K562 (cell line): ENCODE results near the gene CETN2. TPM values are rescaled to one million over a fixed set of nuclear protein-coding genes. Genes with fewer than 3 reads are reported as not detected.

ENCODE experiments used
- polyA plus RNA-seq, 8 experiments: library from polyadenylated mRNA; depleted of rRNA in 4 of 8; stranded (reverse) in 5 of 8; unstranded in 3 of 8; fragments of >200 nt; fragmentation: Nextera tagmentation in 2 of 8; fragmentation: Illumina TruSeq in 1 of 8; extraction: Ambion mirVana in 2 of 8; extraction: Trizol in 1 of 8; gene quantifications; 2 replicates each; pipeline versions ENCODE4 v1.2.1 to v1.2.3, GENCODE V29; 2011 to 2014; ENCODE audit warnings: inconsistent platforms in 1 of 8, missing spikeins in 1 of 8
- total RNA-seq, 7 experiments: library from RNA; depleted of rRNA in 6 of 7; stranded (reverse); fragments of >200 nt in 6 of 7; fragmentation: Illumina TruSeq in 2 of 7; extraction: Trizol in 2 of 7; gene quantifications; 2 replicates each; pipeline versions ENCODE4 v1.2.1 to v1.2.3, GENCODE V29; 2011 to 2021; ENCODE audit warnings: low replicate concordance in 1 of 7
- TF ChIP-seq, protein P1 (sequence below), 2 experiments: fragments of 450-650 bp in 1 of 2; sonication (generic) in 1 of 2; formaldehyde crosslinking in 1 of 2; IDR thresholded peaks; 2 replicates each; pipeline versions ENCODE4 v1.7.1 to v1.9.0; 2016 to 2022; ENCODE audit warnings: inconsistent platforms in 1 of 2, mild to moderate bottlenecking in 1 of 2, missing genetic modification reagents in 1 of 2

CETN2 gene
- total and polyA plus RNA-seq, 9 of the 15 experiments (the other 6 are each of a cell fraction or from before 2014, with no cell fraction given), result 16.7 to 37.1 (median 27.6) TPM

DNA sequence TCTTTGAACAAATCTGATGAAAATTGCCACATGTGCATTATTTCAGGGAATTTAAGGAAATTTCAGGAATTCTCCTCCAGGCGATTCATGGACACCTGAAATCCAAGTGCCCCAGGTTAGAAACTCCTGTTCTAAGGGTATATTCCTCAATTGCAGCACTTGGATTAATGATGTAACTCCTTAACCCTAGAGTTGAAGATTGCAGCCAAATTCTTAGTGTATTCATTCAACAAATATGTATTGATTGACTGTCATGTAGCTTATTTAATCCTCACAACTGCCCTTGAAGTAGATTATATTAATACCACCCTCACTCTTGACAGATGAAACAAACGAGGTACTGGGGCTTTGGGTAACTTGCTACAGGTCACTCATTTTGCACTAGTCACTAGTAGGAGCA, 11.3 kb downstream of the CETN2 start (continued):
- TF ChIP-seq, protein P1, sequence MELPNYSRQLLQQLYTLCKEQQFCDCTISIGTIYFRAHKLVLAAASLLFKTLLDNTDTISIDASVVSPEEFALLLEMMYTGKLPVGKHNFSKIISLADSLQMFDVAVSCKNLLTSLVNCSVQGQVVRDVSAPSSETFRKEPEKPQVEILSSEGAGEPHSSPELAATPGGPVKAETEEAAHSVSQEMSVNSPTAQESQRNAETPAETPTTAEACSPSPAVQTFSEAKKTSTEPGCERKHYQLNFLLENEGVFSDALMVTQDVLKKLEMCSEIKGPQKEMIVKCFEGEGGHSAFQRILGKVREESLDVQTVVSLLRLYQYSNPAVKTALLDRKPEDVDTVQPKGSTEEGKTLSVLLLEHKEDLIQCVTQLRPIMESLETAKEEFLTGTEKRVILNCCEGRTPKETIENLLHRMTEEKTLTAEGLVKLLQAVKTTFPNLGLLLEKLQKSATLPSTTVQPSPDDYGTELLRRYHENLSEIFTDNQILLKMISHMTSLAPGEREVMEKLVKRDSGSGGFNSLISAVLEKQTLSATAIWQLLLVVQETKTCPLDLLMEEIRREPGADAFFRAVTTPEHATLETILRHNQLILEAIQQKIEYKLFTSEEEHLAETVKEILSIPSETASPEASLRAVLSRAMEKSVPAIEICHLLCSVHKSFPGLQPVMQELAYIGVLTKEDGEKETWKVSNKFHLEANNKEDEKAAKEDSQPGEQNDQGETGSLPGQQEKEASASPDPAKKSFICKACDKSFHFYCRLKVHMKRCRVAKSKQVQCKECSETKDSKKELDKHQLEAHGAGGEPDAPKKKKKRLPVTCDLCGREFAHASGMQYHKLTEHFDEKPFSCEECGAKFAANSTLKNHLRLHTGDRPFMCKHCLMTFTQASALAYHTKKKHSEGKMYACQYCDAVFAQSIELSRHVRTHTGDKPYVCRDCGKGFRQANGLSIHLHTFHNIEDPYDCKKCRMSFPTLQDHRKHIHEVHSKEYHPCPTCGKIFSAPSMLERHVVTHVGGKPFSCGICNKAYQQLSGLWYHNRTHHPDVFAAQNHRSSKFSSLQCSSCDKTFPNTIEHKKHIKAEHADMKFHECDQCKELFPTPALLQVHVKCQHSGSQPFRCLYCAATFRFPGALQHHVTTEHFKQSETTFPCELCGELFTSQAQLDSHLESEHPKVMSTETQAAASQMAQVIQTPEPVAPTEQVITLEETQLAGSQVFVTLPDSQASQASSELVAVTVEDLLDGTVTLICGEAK (IDR thresholded peaks at IDR 0.05), result no peak
- TF ChIP-seq, protein P1 (CRISPR knock-in tag; IDR thresholded peaks at IDR 0.05), result no peak
